Liver (tissue), 9 donors: Measurements from ENCODE around the gene FGFR3. TPM values are rescaled to one million over a fixed set of nuclear protein-coding genes. Genes with fewer than 3 reads are reported as not detected.

Experiments
- DNase-seq: peaks from one replicate; pipeline ENCODE4 v3.0.0-alpha.2; 2017; ENCODE audit warnings: low spot score
- H3K27ac ChIP-seq, 2 donors: one replicate each; pipeline ENCODE4 v1.7.0; 2013; ENCODE audit warnings: inconsistent platforms in 2 of 2, low read length in 2 of 2, control low read depth in 1 of 2, low read depth in 1 of 2, mild to moderate bottlenecking in 1 of 2
- H3K27me3 ChIP-seq, 4 donors: one replicate each; pipeline versions ENCODE4 v1.6.1 to v1.7.0; 2013; ENCODE audit warnings: low read length in 3 of 4, inconsistent platforms in 1 of 4, mild to moderate bottlenecking in 1 of 4, moderate library complexity in 1 of 4; ENCODE audit not compliant: control insufficient read depth in 4 of 4, insufficient read depth in 4 of 4
- H3K36me3 ChIP-seq, 4 donors: one replicate each; pipeline versions ENCODE4 v1.6.1 to v1.7.0; 2013; ENCODE audit warnings: low read length in 3 of 4, mild to moderate bottlenecking in 3 of 4, low read depth in 1 of 4, moderate library complexity in 1 of 4; ENCODE audit not compliant: control insufficient read depth in 4 of 4, insufficient read depth in 3 of 4
- H3K4me1 ChIP-seq, 4 donors: one replicate each; pipeline versions ENCODE4 v1.6.1 to v1.7.0; 2013; ENCODE audit warnings: low read length in 3 of 4, mild to moderate bottlenecking in 3 of 4, moderate library complexity in 1 of 4; ENCODE audit not compliant: control insufficient read depth in 4 of 4, insufficient read depth in 4 of 4
- H3K4me3 ChIP-seq, 3 donors: one replicate each; pipeline versions ENCODE4 v1.6.1 to v1.7.0; 2013; ENCODE audit warnings: low read length in 3 of 3, control low read depth in 1 of 3, low read depth in 1 of 3, mild to moderate bottlenecking in 1 of 3
- H3K9ac ChIP-seq, 2 donors: one replicate each; pipeline ENCODE4 v1.7.0; 2013; ENCODE audit warnings: low read length in 2 of 2, mild to moderate bottlenecking in 2 of 2, moderate library complexity in 2 of 2, control low read depth in 1 of 2, low read depth in 1 of 2
- H3K9me3 ChIP-seq, 4 donors: one replicate each; pipeline versions ENCODE4 v1.6.1 to v1.7.0; 2013; ENCODE audit warnings: low read length in 3 of 4; ENCODE audit not compliant: control insufficient read depth in 4 of 4
- CTCF ChIP-seq: fragments of 150-350 bp; IDR thresholded peaks from 2 replicates; pipeline ENCODE4 v1.5.1; 2017; ENCODE audit warnings: improper control_type of control experiment, low read depth, low read length; ENCODE audit not compliant: missing input control
- EGR1 ChIP-seq, 2 donors: IDR thresholded peaks; 2 replicates each; pipeline ENCODE4 v1.6.1; 2016 to 2018; ENCODE audit warnings: antibody characterized with exemption in 2 of 2, low read depth in 2 of 2
- FOXA1 ChIP-seq: IDR thresholded peaks from 2 replicates; pipeline ENCODE4 v1.6.1; 2016; ENCODE audit warnings: antibody characterized with exemption
- FOXA2 ChIP-seq: IDR thresholded peaks from 2 replicates; pipeline ENCODE4 v1.6.1; 2016; ENCODE audit warnings: antibody characterized with exemption
- GABPA ChIP-seq, 2 donors: IDR thresholded peaks in 1 of 2; conservative IDR thresholded peaks in 1 of 2; 2 replicates each; pipeline ENCODE4 v1.6.1; 2016; ENCODE audit warnings: antibody characterized with exemption in 2 of 2, mild to moderate bottlenecking in 1 of 2, moderate library complexity in 1 of 2
- HNF4A ChIP-seq, 2 donors: conservative IDR thresholded peaks; 2 replicates each; pipeline ENCODE4 v1.6.1; 2016; ENCODE audit warnings: antibody characterized with exemption in 2 of 2, mild to moderate bottlenecking in 2 of 2
- HNF4G ChIP-seq: IDR thresholded peaks from 2 replicates; pipeline ENCODE4 v1.6.1; 2016; ENCODE audit warnings: antibody characterized with exemption
- JUND ChIP-seq, 2 donors: IDR thresholded peaks; 2 replicates each; pipeline ENCODE4 v1.6.1; 2016; ENCODE audit warnings: antibody characterized with exemption in 2 of 2
- NR2F2 ChIP-seq: IDR thresholded peaks from 2 replicates; pipeline ENCODE4 v1.6.1; 2016; ENCODE audit warnings: antibody characterized with exemption
- RAD21 ChIP-seq, 2 donors: IDR thresholded peaks; 2 replicates each; pipeline ENCODE4 v1.6.1; 2016; ENCODE audit warnings: antibody characterized with exemption in 2 of 2, mild to moderate bottlenecking in 2 of 2
- REST ChIP-seq: IDR thresholded peaks from 2 replicates; pipeline ENCODE4 v1.6.1; 2016; ENCODE audit warnings: antibody characterized with exemption, mild to moderate bottlenecking
- RXRA ChIP-seq, 2 donors: IDR thresholded peaks; 2 replicates each; pipeline ENCODE4 v1.6.1; 2017 to 2018; ENCODE audit warnings: antibody characterized with exemption in 2 of 2, mild to moderate bottlenecking in 1 of 2
- SP1 ChIP-seq: IDR thresholded peaks from 2 replicates; pipeline ENCODE4 v1.6.1; 2018; ENCODE audit warnings: antibody characterized with exemption, mild to moderate bottlenecking
- TAF1 ChIP-seq: conservative IDR thresholded peaks from 2 replicates; pipeline ENCODE4 v1.6.1; 2016; ENCODE audit warnings: antibody characterized with exemption, mild to moderate bottlenecking
- YY1 ChIP-seq: IDR thresholded peaks from 2 replicates; pipeline ENCODE4 v1.6.1; 2016; ENCODE audit warnings: antibody characterized with exemption, mild to moderate bottlenecking
- WGBS: extraction: QIAGEN DNeasy Blood & Tissue Kit; methylation state at CpG from one replicate; pipeline ENCODE4 v1.1.7; 2013; 5-methylcytosine and 5-hydroxymethylcytosine counted together
- polyA plus RNA-seq, 2 donors: library from polyadenylated mRNA; stranded (reverse) in 1 of 2; unstranded in 1 of 2; fragments of 200-250 nt in 1 of 2; fragments of >200 nt in 1 of 2; fragmentation: Nextera tagmentation in 1 of 2; extraction: Ambion mirVana in 1 of 2; gene quantifications; one replicate each; pipeline versions ENCODE4 v1.2.1 to v1.2.3, GENCODE V29; 2013 to 2015
- total RNA-seq, 2 donors: library from RNA; depleted of rRNA; stranded (reverse); fragments of >200 nt; gene quantifications; one replicate each; pipeline ENCODE4 v1.2.3, GENCODE V29; 2014
- TF ChIP-seq, protein P1 (sequence below): IDR thresholded peaks from 2 replicates; pipeline ENCODE4 v1.6.1; 2016; ENCODE audit warnings: antibody characterized with exemption
- TF ChIP-seq, protein P2 (sequence below): IDR thresholded peaks from 2 replicates; pipeline ENCODE4 v1.6.1; 2016; ENCODE audit warnings: antibody characterized with exemption
- TF ChIP-seq, protein P3 (sequence below): IDR thresholded peaks from 2 replicates; pipeline ENCODE4 v1.6.1; 2016; ENCODE audit warnings: antibody characterized with exemption
- donor health status: healthy.
- donor health status: healthy.
- donor health status: healthy.
- donor health status: healthy.
- donor health status: healthy.

Gene FGFR3
- total and polyA plus RNA-seq, 4 donors = 5.6 to 40.0 (median 29.1) TPM

DNA sequence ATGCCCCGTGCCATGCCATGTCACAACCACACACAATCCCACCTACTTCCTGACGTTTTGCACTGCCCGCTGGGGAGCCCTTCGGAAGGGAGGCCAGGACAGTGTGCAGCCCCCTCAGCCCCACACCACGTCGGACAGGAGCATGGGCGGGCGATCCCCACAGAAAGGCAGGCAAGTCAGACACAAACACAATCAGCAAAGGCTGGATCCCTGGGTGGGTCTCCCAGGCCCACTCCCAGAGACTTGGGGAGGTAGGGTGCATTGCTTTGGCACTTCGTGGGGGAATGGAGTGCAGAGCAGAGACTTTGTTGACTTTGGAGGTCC lies 48.8 kb downstream of the FGFR3 start:
- Histone ChIP-seq H3K27ac (no peak overlapping the region), H3K4me1 (no peaks in the 10 kb centered on the region), H3K36me3 (peaks cover 16 to 51% (median 27%) of the 10 kb centered on the region in 4 donors), H3K9me3 (no peaks in the 10 kb centered on the region), H3K9ac (no peak overlapping the region), H3K4me3 (no peak overlapping the region), H3K27me3 (no peaks in the 10 kb centered on the region)
- 92% methylated on average over 9 of the region's 9 CpGs for WGBS
- TF ChIP-seq REST = no peak
- no peak for TF ChIP-seq HNF4A (conservative IDR thresholded peaks at IDR 0.05)
- no peak for TF ChIP-seq FOXA1
- no peak for TF ChIP-seq HNF4G
- TF ChIP-seq EGR1 (IDR thresholded peaks at IDR 0.05; ENCODE audit: low read depth in 2 of 2) = no peak
- TF ChIP-seq, protein P1, sequence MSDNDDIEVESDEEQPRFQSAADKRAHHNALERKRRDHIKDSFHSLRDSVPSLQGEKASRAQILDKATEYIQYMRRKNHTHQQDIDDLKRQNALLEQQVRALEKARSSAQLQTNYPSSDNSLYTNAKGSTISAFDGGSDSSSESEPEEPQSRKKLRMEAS = no peak
- no peak for TF ChIP-seq SP1
- TF ChIP-seq, protein P2, sequence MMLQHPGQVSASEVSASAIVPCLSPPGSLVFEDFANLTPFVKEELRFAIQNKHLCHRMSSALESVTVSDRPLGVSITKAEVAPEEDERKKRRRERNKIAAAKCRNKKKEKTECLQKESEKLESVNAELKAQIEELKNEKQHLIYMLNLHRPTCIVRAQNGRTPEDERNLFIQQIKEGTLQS = no peak
- TF ChIP-seq RXRA (IDR thresholded peaks at IDR 0.05) = no peak
- TF ChIP-seq YY1 = no peak
- TF ChIP-seq CTCF = no peak
- TF ChIP-seq, protein P3, sequence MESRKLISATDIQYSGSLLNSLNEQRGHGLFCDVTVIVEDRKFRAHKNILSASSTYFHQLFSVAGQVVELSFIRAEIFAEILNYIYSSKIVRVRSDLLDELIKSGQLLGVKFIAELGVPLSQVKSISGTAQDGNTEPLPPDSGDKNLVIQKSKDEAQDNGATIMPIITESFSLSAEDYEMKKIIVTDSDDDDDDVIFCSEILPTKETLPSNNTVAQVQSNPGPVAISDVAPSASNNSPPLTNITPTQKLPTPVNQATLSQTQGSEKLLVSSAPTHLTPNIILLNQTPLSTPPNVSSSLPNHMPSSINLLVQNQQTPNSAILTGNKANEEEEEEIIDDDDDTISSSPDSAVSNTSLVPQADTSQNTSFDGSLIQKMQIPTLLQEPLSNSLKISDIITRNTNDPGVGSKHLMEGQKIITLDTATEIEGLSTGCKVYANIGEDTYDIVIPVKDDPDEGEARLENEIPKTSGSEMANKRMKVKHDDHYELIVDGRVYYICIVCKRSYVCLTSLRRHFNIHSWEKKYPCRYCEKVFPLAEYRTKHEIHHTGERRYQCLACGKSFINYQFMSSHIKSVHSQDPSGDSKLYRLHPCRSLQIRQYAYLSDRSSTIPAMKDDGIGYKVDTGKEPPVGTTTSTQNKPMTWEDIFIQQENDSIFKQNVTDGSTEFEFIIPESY = no peak
- TF ChIP-seq JUND (IDR thresholded peaks at IDR 0.05) = no peak
- TF ChIP-seq TAF1 = no peak
- TF ChIP-seq RAD21 (IDR thresholded peaks at IDR 0.05) = no peak
- TF ChIP-seq FOXA2 = no peak
- TF ChIP-seq NR2F2 = no peak
- no peak for TF ChIP-seq GABPA (IDR thresholded peaks at IDR 0.05 in 1 of 2, conservative IDR thresholded peaks at IDR 0.05 in 1 of 2)
- no peak for DNase-seq
